Ecto neural progenitor cell (in vitro differentiated cells): Measurements from ENCODE around the gene ARHGAP18.

Source experiments
- DNase-seq: peaks from one replicate; pipeline ENCODE4 v3.0.0-alpha.2; 2018; ENCODE audit warnings: low spot score

The ARHGAP18 gene, protein sequence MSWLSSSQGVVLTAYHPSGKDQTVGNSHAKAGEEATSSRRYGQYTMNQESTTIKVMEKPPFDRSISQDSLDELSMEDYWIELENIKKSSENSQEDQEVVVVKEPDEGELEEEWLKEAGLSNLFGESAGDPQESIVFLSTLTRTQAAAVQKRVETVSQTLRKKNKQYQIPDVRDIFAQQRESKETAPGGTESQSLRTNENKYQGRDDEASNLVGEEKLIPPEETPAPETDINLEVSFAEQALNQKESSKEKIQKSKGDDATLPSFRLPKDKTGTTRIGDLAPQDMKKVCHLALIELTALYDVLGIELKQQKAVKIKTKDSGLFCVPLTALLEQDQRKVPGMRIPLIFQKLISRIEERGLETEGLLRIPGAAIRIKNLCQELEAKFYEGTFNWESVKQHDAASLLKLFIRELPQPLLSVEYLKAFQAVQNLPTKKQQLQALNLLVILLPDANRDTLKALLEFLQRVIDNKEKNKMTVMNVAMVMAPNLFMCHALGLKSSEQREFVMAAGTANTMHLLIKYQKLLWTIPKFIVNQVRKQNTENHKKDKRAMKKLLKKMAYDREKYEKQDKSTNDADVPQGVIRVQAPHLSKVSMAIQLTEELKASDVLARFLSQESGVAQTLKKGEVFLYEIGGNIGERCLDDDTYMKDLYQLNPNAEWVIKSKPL

DNA sequence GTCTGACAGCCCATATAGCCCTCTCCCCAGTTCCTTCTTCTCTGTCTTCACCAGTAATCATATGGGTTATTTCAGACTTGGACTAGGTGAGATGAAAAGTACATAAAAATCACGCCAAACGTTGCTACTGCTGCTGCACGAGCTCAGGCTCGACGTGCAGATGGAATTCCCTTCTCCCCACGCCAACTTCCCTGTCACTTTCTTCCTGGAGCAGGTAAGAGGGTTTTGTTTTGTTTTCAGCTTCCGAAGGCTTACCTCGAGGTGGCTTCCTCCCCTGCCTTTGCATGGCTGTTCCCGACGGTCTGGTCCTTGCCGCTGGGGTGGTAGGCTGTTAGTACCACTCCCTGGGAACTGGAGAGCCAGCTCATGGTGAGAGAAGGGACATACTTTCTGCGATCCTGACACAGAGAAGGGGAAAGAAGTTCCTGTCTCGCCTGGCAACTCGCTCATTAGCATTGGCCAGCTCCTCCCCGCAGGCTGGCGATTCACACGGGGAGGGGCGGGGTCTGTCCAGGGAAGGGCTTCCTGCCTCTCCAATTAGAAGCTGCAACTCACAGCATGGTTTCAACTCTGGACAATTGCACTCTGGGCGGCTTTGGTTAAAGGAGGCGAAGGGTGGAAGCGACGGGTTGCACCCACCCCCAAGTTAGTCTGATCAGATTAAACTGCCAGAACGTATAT is at the start of gene ARHGAP18:
ARHGAP18 (minus strand) TSS at position 409 of the 681 bp plus-strand sequence; CDS start at position 368, 41 bp downstream.
- DNase-seq = peak; percentile 90

DNA sequence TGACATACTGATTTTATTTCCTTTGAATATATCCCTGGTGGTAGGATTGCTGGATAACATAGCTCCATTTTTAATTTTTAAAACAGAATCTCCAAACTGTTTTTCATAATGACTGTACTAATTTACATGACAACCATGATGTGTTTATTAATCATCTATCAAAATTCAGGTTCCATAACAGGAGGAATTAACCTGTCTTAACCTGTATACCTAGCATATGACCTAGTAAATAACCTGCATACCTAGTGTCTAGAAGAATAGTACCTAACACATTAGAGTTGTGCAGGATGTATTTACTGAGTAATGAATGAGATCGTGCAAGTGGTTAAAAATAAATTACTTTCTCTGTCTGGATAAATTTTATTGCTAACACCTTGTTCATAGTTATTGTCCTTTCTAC is 45.8 kb upstream of the ARHGAP18 start:
- DNase-seq = no peak

DNA sequence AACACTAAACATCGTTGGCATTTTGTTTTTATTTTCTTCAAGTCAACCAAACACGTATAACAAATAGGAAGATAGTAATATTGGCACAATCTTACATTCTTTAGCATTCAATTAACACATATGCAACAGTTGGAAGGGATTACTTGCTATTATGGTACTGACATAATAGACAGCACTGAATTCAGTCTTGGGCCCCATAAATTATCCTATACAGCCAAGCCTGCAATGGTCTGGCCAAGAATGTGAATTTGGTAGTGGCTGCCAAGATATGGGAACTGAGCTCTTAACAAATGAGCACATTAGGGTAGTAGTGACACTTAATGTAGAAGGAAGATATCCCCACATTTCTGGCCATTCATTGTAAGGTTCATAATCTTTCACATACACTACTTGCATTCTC is 44.8 kb upstream of the ARHGAP18 start:
- DNase-seq = no peak

DNA sequence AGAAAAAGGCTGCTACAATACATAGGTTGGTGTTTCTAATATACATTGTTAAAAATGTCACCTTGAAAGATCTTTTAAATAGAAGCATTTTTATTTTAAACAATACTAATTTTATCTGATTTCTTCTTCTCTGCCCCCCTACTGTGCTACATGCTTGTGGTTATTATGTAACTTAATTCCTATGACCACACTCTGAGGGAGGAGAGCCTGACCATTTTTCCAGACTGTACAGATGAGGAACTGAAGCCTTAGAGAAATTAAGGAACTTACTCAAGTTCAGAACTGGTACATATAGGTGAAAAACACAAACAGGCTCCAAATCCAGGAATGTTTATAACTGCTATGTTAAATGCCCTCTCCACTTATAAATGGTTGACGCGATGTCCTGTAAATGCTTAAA is 43.4 kb upstream of the ARHGAP18 start:
- DNase-seq = no peak

DNA sequence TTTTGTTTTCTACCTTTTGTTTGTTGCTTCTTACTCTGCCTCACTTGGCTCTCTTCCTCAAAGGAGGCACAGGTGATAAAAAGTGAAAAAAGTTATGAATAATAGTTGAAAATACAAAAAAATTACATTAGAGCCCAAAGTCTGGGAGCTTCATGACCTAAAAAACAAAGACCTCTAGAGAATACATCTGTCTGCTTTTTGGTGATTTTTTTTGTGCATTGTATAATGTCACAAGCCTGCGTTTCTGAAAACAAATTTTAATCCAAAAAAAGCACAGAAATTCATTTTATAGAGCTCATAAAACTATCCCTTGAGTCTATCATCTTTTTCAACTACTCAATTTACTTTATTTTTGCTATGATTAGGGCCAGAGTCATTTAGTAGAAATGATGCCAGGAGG is 41.4 kb upstream of the ARHGAP18 start:
- DNase-seq = no peak

DNA sequence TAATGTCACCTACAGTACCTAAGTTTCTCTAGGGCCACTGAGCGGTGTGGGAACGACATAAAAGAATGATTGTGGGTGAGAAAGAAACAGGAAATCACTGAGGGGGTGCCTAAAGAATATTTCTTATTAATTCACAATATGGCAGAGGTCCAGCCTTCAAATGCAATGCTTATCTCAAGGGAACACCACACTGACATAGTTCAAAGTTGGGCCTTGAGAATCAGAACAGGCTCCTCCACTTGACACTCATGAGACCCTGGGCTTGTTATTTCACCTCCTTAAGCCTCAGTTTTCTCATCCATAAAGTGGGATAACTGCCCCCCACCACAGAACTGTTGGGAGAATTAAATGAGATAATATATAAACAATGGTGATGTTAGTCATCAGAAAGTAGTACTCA is 40.4 kb upstream of the ARHGAP18 start:
- DNase-seq = no peak

DNA sequence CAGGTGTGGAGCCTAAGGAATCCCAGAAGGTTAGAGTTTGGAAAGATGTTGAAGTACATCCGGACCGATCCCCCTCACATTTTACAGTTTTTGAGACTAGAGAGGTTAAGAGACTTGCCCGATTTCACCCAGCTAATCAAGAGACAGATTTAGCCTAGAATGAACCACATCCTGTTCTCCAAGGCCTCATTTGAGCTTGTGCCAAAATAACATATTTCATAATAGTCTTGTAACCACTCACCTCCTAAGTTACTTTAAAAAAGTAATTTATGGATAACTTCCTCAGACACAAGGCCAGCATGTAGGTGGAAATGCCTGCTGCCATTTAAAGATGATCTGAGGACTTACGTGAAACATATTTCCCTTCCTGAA is 39.8 kb upstream of the ARHGAP18 start:
- no peak for DNase-seq

DNA sequence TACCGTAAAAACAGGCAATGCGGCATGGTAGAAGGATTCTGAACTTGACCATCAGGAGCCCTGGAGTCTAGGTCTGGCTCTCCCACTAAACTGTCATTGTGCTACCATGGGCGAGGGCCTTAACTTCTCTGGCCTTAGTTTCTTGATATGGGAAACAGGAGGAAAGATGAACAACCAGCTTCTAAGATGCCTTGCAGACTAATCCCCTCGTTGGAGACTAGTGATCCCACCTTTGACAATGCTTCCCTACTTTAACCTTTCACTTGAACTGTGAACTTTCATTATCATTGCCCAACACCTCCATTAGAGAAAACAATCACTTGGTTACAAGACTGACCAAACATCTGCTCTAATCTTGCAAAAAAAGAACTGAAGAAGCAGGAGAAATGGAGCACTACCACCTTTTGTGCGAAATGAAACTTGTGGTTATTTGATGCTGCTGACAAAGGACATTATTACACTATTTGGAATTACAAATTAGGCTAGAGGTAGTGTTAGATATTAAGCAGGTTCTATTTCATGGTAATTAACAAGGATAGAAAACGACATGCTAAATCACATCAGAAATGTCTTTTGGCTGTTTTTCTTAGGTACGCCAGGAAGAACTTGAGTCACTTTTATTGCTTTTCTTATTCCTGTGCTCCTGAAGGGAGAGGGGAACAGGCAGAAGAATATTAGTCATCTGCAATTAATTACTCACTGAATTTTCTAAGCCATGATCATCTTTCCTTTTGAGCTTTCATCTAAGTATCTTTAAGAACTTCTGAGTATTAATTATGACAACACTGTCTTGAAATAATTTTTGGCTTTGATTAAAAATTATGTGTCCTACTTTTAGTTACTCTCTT is 39.1 kb upstream of the ARHGAP18 start:
- DNase-seq = no peak

DNA sequence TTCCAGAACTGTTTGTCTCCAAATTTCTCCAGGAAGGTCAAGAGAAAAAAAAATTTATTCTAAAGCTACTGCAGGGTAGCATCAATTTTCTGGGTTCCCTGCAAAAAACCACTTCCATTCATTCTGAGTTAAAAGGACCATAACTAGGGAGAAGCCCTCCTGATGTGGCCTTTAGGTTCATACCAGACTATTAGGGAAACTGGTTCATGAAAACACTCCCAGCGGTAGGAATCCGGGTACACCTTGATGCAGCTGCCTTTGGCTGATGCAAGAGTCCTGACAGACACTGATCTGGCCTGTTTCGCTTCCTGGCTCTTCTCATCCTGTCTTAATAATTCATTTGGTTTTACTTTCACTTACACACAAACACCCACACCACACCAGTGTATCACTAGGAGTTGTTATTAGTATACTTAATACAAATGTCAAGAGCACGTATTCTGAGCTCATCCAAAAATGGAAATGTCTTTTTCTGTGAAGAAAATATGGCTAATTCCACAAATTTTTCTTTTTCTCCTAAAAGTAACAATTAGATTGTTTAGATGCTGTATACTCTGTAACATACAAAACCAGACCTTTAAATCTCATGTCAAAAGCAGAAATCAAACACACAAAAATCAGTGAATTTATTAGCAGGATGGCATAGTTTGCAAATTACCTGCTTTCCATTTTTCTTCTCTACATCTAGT is 38.4 kb upstream of the ARHGAP18 start:
- DNase-seq = no peak

DNA sequence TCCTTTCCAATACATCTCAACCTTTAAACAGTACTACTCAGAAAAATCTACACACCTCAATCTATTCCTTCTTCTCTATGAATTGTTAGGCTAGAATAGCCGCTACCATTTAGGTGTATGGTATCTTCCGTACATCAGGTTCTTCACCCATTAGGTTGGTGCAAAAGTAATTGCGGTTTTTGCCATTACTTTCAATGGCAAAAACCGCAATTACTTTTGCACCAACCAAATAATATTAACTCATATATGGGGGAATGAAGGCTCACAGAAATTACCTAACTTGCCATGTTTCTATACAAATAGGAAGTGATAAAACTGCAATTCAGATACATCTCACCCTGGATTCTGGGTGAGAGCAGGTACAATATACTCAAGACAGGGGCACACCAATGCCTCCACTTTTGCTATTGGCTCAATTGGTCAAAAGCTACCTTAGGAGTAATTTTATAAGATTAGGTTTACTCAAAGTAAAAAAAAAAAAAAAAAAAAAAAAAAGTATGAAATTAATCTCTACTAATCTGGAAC is 37.7 kb upstream of the ARHGAP18 start:
- DNase-seq = no peak

DNA sequence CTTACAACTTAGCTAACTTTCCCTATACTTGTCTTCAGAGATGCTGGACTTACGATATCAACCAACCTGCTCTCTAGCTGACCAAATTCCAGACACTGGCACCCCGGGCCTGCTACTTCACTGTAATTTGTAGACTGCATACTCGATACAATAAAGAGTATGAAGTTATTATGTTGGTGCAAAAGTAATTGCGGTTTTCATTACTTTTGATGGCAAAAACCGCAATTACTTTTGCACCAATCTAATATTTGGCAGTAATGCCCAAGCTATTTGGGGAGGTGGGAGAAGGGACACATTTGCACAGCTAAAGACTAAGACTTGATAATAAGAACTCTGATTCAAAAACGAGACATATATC is 34.9 kb upstream of the ARHGAP18 start:
- DNase-seq = no peak

DNA sequence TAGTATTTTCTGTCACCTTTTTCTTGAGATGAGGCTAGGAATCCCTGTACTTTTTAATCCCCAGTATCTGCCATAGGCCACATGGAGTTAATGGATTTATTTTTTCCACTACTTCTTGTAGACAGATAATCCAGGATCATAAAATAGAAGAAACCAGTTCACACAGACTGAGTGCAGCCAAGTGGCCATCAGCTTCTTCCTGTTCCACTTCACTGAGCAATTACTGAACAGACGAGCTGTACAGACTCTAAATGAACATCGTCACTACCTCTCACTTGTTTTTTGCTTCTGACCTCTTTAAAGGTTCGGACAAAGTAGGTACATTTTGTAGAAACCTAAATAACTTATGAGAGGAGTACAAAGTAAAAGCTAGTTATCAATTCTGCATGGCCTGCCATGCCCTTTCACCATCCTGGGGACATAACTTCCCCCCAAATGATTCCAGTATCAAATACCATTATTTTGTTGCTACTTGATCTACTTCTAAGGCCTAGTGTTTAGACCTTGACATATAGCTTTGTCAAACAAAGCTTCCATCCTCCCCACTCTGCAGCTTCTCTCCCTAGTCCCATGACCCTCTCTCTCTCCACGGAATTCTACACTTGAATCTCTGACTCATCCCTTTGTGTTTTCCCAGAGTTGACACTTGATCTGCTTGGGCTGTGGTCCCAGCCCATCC is 34.4 kb upstream of the ARHGAP18 start:
- no peak for DNase-seq

DNA sequence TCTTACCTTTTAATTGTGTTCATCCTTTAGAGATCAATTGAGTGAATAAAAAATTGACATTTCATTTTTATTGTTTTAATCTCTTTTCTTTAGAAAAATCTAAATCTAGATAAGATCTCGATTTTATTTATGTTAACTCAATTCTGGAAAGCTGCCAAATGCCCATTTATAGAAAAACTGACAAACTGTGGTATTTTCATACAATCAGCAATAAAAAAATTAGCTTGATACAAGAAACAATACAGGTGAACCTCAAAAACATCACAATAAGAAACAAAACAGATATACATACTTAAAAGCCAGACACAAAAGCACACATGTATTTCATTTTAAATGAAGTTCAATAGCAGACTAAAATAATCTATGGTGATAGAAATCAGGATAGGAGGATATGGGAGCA is 30.0 kb upstream of the ARHGAP18 start:
- DNase-seq = no peak

DNA sequence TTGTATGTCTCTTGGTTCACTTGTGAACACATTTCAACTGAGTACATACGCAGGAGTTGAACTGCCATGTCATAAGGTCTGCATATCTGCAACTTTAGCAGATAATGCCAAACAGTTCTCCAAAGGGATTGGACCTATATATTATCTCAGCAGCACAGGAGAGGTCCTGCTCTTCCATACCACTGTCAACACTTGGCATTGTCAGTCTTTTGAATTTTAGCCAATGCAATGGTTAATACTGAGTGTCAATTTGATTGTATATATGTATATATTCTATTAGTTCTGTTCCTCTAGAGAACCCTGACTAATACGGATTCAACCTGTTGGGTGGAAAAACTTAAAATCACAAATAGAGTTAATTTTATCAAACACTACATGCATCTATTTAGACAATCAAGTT is 26.1 kb upstream of the ARHGAP18 start:
- DNase-seq = no peak

DNA sequence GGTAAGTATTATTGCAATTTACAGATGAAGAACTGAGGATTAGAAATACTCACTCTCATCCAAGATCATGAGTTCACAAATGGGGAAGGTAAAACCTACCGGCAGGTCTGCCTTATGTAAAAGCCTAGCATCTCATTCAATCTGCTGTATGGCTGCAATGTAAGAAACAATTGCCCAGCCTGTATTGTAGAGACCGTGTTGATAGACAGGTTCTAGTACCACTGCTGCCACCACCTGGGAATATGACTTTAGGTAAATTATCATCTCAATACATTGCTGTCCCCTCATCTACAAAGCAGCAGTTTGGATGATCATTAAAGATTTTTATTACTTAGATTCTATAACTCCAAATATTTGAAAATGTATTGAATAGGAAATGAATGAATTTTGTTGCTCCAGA is 23.3 kb upstream of the ARHGAP18 start:
- DNase-seq = no peak

DNA sequence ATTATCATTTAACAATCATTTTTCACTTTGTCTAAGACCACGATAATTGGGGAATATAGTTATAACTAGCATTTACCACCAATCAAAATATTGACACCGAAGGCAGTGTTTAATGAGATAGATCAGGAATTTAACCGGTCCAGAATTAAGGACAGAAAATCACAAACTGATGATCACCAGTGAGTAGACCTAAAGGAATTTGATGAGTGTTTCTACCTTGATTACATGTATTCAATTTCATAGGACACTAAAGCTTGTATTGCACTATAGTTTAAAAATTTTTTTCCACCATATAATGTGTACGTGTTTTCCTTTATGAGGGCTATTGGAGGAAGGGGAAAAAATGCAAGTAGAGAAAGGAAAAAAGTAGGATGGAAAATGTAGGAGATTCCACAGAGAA is 22.6 kb upstream of the ARHGAP18 start:
- DNase-seq = no peak

DNA sequence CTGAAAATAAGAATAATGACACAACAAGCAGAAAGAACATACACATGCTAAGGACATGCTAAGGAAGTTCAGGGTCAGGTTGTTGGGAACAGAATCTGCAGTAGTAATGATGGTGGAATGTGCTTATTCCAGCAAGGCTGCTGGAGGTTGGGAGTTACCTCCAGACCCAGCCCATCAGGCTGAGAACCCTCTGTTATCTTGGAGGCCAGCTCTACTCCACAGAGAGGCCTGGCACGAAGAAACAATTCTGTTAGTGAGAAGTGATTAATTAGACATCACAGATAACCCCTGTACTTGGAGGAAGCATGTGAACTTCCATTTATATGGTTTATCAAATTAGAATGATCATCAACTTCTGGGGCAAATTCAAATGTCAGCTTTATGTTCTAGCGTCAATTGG is 22.1 kb upstream of the ARHGAP18 start:
- no peak for DNase-seq

DNA sequence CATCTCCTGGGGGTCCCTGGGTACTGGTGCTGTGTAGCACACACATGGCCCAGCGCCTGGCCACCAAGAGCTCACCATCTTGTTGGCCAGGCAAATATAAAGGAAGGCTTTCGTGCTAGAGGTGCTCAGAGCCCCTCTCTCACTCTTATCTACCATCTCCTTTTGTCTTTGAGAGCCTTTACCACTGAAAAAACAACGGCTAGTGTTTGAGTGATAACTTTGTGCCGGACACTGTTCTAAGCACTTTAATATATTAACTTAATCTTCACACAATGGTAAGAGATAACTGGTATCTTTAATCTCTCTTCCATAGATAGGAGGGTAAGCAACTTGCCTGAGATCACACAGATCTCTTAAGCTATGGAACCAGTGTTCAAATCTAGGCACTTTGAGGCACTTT is 21.5 kb upstream of the ARHGAP18 start:
- DNase-seq = no peak

DNA sequence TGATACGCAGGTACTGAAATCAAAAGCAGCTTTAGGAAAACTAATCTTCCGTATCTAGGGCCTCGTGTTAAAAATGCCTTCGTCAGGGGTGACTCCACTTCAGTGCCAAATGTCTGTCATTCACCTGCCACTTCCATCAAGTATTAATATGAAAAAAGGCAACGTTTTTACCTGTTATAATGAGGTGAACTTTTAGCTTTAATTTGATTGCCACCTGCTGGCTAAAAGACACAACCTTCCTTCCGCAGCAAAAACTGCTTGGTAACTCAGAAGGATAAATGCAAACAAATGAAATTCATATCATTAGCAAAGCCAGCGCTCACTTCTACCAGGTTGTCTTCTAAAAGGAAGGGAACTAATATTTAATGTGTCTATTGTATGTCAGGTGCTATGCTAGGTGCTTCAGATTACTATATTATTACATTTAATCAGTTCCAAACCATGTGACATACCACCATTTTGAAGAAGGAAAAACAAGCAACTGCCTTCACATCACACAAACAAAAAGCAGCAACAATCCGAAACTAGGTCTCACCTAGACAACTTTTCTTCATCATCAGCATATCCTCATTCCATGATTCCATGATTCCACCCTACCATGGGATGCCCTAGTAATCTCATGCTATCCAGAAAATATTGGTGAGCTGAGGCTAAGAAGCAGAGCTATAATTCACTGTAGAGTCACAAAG is 20.6 kb upstream of the ARHGAP18 start:
- DNase-seq = no peak

DNA sequence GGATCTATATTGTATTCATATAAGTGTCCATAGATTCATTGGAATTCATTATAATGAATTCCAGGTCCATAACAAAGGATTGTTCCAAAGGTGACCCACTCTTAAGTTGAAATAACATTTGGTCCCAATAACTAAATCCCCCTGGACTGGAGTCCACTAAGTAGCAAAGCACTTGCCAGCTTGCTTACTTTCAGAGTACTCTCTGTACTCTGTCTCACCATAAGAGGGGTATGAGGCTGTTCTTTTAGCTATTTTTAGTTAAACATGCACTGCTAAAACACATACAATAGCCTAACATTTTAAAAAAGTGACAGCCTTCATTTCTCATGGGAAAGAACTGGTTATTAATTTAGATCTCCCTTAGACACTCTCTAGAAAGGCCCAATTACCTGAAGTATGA is 16.7 kb upstream of the ARHGAP18 start:
- DNase-seq = no peak
